MM.1S (cell line): ENCODE data around the gene GIT1.

Source experiments
- CTCF ChIP-seq: fragments of 300-600 bp; sonication (generic); IDR thresholded peaks from 2 replicates; pipeline ENCODE4 v1.5.1; 2016; ENCODE audit warnings: antibody characterized with exemption, low read length, mixed read lengths
- EZH2 ChIP-seq: fragments of 300-600 bp; sonication (generic); optimal IDR thresholded peaks from 2 replicates; pipeline ENCODE3; 2017; ENCODE audit warnings: low read depth, mild to moderate bottlenecking, antibody characterized with exemption, low read length, mixed read lengths

- TF ChIP-seq CTCF (no peak), EZH2 (no peak)
Measured at GRCh38 chr17:29612094-29612403, 22.6 kb upstream of the GIT1 start.
